COLO829 (cell line): Measurements from ENCODE around the gene SLX4IP.
"Not testable (repeated sequence)": the region's sequence is repeated elsewhere in the genome, so short reads cannot be mapped to it uniquely, and the experiment has no call there.

ENCODE experiments used
- DNase-seq: peaks from one replicate; pipeline ENCODE4 v3.0.0; 2012; ENCODE audit warnings: low spot score

SLX4IP gene

GRCh38 chr20:10604865-10605440, 169.8 kb downstream of the SLX4IP start:
- DNase-seq: no peak

GRCh38 chr20:10605547-10606195, 170.6 kb downstream of the SLX4IP start:
- no peak for DNase-seq

GRCh38 chr20:10609276-10609675, 174.2 kb downstream of the SLX4IP start:
- no peak for DNase-seq

- no peak for DNase-seq
Measured at GRCh38 chr20:10609770-10610169, 174.7 kb downstream of the SLX4IP start.

GRCh38 chr20:10610251-10610650, 175.1 kb downstream of the SLX4IP start:
- DNase-seq: no peak

GRCh38 chr20:10611357-10611756, 176.3 kb downstream of the SLX4IP start:
- no peak for DNase-seq

- not testable (repeated sequence) for DNase-seq
Measured at GRCh38 chr20:10613426-10613825, 178.3 kb downstream of the SLX4IP start.

GRCh38 chr20:10613911-10614310, 178.8 kb downstream of the SLX4IP start:
- no peak for DNase-seq

GRCh38 chr20:10616212-10616611, 181.1 kb downstream of the SLX4IP start:
- DNase-seq: no peak

GRCh38 chr20:10617549-10618133, 182.5 kb downstream of the SLX4IP start:
- DNase-seq: not testable (repeated sequence)

GRCh38 chr20:10618611-10619245, 183.6 kb downstream of the SLX4IP start:
- no peak for DNase-seq

GRCh38 chr20:10619427-10619826, 184.3 kb downstream of the SLX4IP start:
- DNase-seq: peak; percentile 74

- no peak for DNase-seq
Measured at GRCh38 chr20:10621149-10621548, 186.0 kb downstream of the SLX4IP start.

- DNase-seq: no peak
Measured at GRCh38 chr20:10622657-10623418, 187.7 kb downstream of the SLX4IP start.

GRCh38 chr20:10625641-10626040, 190.5 kb downstream of the SLX4IP start:
- no peak for DNase-seq

- no peak for DNase-seq
Measured at GRCh38 chr20:10626896-10627295, 191.8 kb downstream of the SLX4IP start.

- no peak for DNase-seq
Measured at GRCh38 chr20:10629946-10630650, 195.0 kb downstream of the SLX4IP start.

- DNase-seq: no peak
Measured at GRCh38 chr20:10631126-10631525, 196.0 kb downstream of the SLX4IP start.

- DNase-seq: no peak
Measured at GRCh38 chr20:10632721-10633509, 197.8 kb downstream of the SLX4IP start.

GRCh38 chr20:10633718-10634117, 198.6 kb downstream of the SLX4IP start:
- no peak for DNase-seq

GRCh38 chr20:10634211-10634610, 199.1 kb downstream of the SLX4IP start:
- DNase-seq: no peak
